Right ventricle myocardium inferior (tissue), 1 donor: ENCODE data around the gene PITPNC1. TPM values are rescaled to one million over a fixed set of nuclear protein-coding genes. Genes with fewer than 3 reads are reported as not detected.

Source experiments
- ATAC-seq: fragments of 200-7000 bp; cut with Tn5 transposase; one replicate; pipeline ENCODE4 v1.9.1; 2020; ENCODE audit warnings: mild to moderate bottlenecking, moderate library complexity
- DNase-seq: peaks from one replicate; pipeline ENCODE4 v3.0.0; 2021; ENCODE audit errors: missing footprints
- intact Hi-C: fragments of 100-400 bp; cut with DNase I; formaldehyde crosslinking; loops from one replicate; pipeline ENCODE4 v1.11.0; 2022
- microRNA-seq: library from miRNA; unstranded; fragments of <30 nt; microRNA quantifications from one replicate; pipeline ENCODE4 v1.2.0, GENCODE V29; 2020
- total RNA-seq: library from RNA; stranded (reverse); fragmentation: NEBNext Ultra II Directional; extraction: Animal tissue kit (Norgen Biotek cat#: 25700); gene quantifications from one replicate; pipeline ENCODE4 v1.2.1, GENCODE V29; 2021
- donor health status: DM: no; HTN: yes; CAD: no; lungs with severe emphysema.

The PITPNC1 gene
- total RNA-seq, 1 donor from 2014 or later = 13.8 TPM

DNA sequence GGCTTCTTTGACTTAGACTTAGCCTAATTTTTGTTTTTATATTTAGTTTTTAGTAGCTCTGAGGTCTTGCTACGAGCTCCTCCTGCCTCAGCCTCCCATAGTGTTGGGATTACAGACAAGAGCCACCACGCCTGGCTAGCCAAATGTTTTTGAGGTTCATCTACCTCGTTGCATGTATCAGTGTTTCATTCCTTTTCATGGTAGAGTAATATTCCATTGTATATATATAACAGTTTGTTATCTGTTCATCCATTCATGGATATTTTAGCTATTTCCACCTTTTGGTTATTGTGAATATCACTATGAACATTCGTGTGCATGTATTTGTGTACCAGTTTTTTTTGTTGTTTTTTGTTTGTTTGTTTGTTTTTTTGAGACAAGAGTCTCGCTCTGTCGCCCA is 352.8 kb downstream of the PITPNC1 start:
- DNase-seq (no peak), ATAC-seq (no peak)
- intact Hi-C loops = no loop called here

DNA sequence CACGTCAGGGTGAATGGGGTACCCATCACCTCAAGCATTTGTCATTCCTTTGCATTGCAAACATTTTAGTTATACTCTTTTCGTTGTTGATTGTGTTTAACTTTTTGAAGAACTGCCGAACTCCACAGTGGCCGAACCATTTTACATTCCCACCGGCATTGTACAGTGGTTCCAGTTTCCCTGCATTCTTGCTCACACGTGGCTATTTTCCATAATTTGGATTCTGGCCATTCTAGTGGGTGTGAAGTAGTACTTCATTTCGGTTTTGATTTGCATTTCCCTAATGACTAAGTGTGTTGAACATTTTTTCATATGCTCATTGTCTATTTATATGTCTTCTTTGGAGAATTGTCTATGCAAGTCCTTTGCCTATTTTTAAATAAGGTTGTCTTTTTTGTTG is 353.6 kb downstream of the PITPNC1 start:
- intact Hi-C loops = no loop called here
- ATAC-seq = no peak
- no peak for DNase-seq

DNA sequence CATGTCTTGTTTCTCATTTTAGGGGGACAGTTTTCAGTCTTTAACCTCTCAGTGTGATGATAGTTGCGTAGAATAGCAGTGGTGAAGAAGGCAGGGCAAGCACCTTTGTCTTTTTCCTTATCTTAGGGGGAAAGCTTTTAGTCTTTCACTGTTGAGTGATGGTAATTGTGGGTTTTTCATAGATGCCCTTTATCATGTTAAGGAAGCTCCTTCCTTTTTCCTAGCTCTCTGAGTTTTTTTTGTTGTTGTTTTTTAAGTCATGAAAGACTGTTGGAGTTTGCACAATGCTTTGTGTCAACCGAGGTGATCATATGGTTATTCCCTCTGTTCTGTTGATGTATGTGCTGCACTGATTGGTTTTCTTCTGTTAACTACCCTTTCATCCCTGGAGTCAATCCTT is 356.4 kb downstream of the PITPNC1 start:
- DNase-seq (no peak), ATAC-seq (no peak)
- intact Hi-C loops = no loop called here

DNA sequence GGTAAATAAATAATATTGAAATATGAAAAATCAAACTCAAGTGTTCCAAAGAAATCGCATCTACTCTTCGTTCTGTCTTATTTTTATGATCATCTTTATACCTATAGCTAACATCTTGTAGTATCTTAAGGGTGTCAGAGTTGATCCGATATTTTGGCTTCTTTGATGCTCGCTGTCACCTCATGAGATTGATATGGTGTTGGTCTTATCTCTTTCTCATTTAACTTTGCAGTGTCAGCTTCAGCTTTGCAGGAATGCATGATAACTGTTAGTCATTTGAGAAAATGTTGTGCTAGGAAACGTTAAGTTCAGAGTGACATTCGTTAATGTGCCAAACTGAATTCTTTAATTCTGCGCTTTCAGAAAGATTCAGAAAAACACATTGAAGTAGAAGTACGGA is 360.1 kb downstream of the PITPNC1 start:
- DNase-seq (no peak), ATAC-seq (no peak)
- intact Hi-C loops = no loop called here

DNA sequence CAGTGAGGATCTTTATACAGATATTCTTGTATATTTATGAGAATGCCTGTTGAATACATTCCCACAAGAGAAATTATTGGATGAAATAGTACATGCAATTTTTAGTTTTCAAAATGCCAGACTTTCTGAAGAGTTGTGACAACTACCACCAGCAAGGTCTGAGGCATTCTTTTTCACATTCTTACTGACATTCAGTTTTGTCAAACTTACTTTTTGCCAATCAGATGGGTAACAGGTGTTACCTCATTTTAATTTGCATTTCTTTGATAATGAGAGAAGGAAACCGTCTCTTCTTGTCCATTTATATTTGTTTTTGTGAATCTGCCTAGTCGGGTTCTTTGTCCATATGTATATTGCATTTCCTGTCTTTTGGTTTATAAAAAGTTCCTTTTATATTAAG is 364.9 kb downstream of the PITPNC1 start:
- ATAC-seq = no peak
- no peak for DNase-seq
- intact Hi-C loops = no loop called here

Small RNA genes lying within 50 kb of the gene (microRNA-seq; reads per million reads assigned to microRNA genes)
- not detected for gene MIR548AA2
- not detected for gene MIR548D2

Other genes with a start within 250 kb of the PITPNC1 start
- 31.4 TPM for gene HELZ, start 132.1 kb upstream of the PITPNC1 start, total RNA-seq
- 45.5 TPM for gene PSMD12, start 10.7 kb upstream of the PITPNC1 start, total RNA-seq